Measurements from ENCODE around the gene C14orf93.
A peak's percentile ranks its signal among the peaks of the same experiment; 100 is the strongest.
"Not testable (repeated sequence)": the region's sequence is repeated elsewhere in the genome, so short reads cannot be mapped to it uniquely, and the experiment has no call there.

The C14orf93 gene

GRCh38 chr14:23021434-23021833 lies 11.5 kb upstream of the C14orf93 start:
- no peak for DNase-seq (ENCODE audit: low spot score)

GRCh38 chr14:23020143-23021128 lies 10.5 kb upstream of the C14orf93 start:
- no peak for DNase-seq (ENCODE audit: low spot score)

GRCh38 chr14:23018107-23018506 lies 8.2 kb upstream of the C14orf93 start:
- no peak for DNase-seq (ENCODE audit: low spot score)

- no peak for DNase-seq (ENCODE audit: low spot score)
Observed at GRCh38 chr14:23017091-23017490, 7.1 kb upstream of the C14orf93 start.

GRCh38 chr14:23015618-23016017 lies 5.7 kb upstream of the C14orf93 start:
- DNase-seq (ENCODE audit: low spot score), result no peak

GRCh38 chr14:23013749-23014054 lies 3.8 kb upstream of the C14orf93 start:
- not testable (repeated sequence) for DNase-seq (ENCODE audit: low spot score)

- DNase-seq (ENCODE audit: low spot score), result no peak
Observed at GRCh38 chr14:23013054-23013748, 3.3 kb upstream of the C14orf93 start.

GRCh38 chr14:23009483-23009938 lies 432 bp downstream of the C14orf93 start:
- no peak for DNase-seq (ENCODE audit: low spot score)

- no peak for DNase-seq (ENCODE audit: low spot score)
Observed at GRCh38 chr14:23008831-23009230, 1.1 kb downstream of the C14orf93 start.

- DNase-seq (ENCODE audit: low spot score), result peak; percentile 95
Observed at GRCh38 chr14:23006544-23007419, 3.2 kb downstream of the C14orf93 start.

GRCh38 chr14:23006188-23006534 lies 3.8 kb downstream of the C14orf93 start:
- DNase-seq (ENCODE audit: low spot score), result no peak

- no peak for DNase-seq (ENCODE audit: low spot score)
Observed at GRCh38 chr14:23005451-23006187, 4.3 kb downstream of the C14orf93 start.

GRCh38 chr14:23004274-23004673 lies 5.7 kb downstream of the C14orf93 start:
- not testable (repeated sequence) for DNase-seq (ENCODE audit: low spot score)

GRCh38 chr14:23002592-23002991 lies 7.4 kb downstream of the C14orf93 start:
- no peak for DNase-seq (ENCODE audit: low spot score)

GRCh38 chr14:23000860-23001259 lies 9.1 kb downstream of the C14orf93 start:
- no peak for DNase-seq (ENCODE audit: low spot score)

- no peak for DNase-seq (ENCODE audit: low spot score)
Observed at GRCh38 chr14:22998329-22999012, 11.5 kb downstream of the C14orf93 start.

- DNase-seq (ENCODE audit: low spot score), result no peak
Observed at GRCh38 chr14:22997676-22998323, 12.1 kb downstream of the C14orf93 start.

GRCh38 chr14:22996768-22997654 lies 12.9 kb downstream of the C14orf93 start:
- DNase-seq (ENCODE audit: low spot score), result no peak

GRCh38 chr14:22995889-22996625 lies 13.9 kb downstream of the C14orf93 start:
- DNase-seq (ENCODE audit: low spot score), result no peak

Data from iPS-NIHi11 (cell line).